H9 (cell line): ENCODE measurements around the gene TJP2. TPM values are rescaled to one million over a fixed set of nuclear protein-coding genes. Genes with fewer than 3 reads are reported as not detected.

ENCODE experiments used
- DNase-seq: peaks from one replicate; pipeline ENCODE4 v3.0.0-alpha.2; 2017
- H2AFZ ChIP-seq: one replicate; pipeline ENCODE4 v1.6.1; 2013; ENCODE audit warnings: mild to moderate bottlenecking, low read length, control low read depth, moderate library complexity
- H2AK5ac ChIP-seq: 2 replicates; pipeline ENCODE4 v1.6.1; 2013; ENCODE audit warnings: low read length, control low read depth, mixed read lengths; ENCODE audit not compliant: insufficient read length
- H2BK120ac ChIP-seq: one replicate; pipeline ENCODE4 v1.6.1; 2013; ENCODE audit warnings: low read depth, mild to moderate bottlenecking, low read length, control low read depth, inconsistent platforms; ENCODE audit not compliant: poor library complexity, severe bottlenecking
- H2BK12ac ChIP-seq: 2 replicates; pipeline ENCODE4 v1.6.1; 2013; ENCODE audit warnings: low read length, control low read depth, mixed read lengths, low read depth; ENCODE audit not compliant: insufficient read length
- H2BK15ac ChIP-seq: 2 replicates; pipeline ENCODE4 v1.6.1; 2013; ENCODE audit warnings: low read depth, low read length, control low read depth
- H2BK20ac ChIP-seq: one replicate; pipeline ENCODE4 v1.6.1; 2013; ENCODE audit warnings: low read depth, mild to moderate bottlenecking, low read length, control low read depth, inconsistent platforms; ENCODE audit not compliant: poor library complexity, severe bottlenecking
- H2BK5ac ChIP-seq: 2 replicates; pipeline ENCODE4 v1.6.1; 2013; ENCODE audit warnings: low read length, control low read depth, mixed read lengths; ENCODE audit not compliant: insufficient read length
- H3K14ac ChIP-seq: 2 replicates; pipeline ENCODE4 v1.6.1; 2013; ENCODE audit warnings: low read length, control low read depth; ENCODE audit not compliant: insufficient read depth
- H3K18ac ChIP-seq: 2 replicates; pipeline ENCODE4 v1.6.1; 2013; ENCODE audit warnings: low read depth, mild to moderate bottlenecking, mixed read lengths, low read length, control low read depth; ENCODE audit not compliant: insufficient read length
- H3K23ac ChIP-seq: 2 replicates; pipeline ENCODE4 v1.6.1; 2013; ENCODE audit warnings: low read length, control low read depth, mixed read lengths, low read depth; ENCODE audit not compliant: insufficient read length
- H3K23me2 ChIP-seq: 2 replicates; pipeline ENCODE4 v1.6.1; 2013; ENCODE audit warnings: low read depth, mild to moderate bottlenecking, mixed read lengths, low read length, control low read depth; ENCODE audit not compliant: insufficient read length, poor library complexity, severe bottlenecking
- H3K27ac ChIP-seq: 2 replicates; pipeline ENCODE4 v1.5.1; 2013; ENCODE audit warnings: low read length, control low read depth, mixed read lengths, low read depth; ENCODE audit not compliant: insufficient read length
- H3K27me3 ChIP-seq: 2 replicates; pipeline ENCODE4 v1.6.1; 2013; ENCODE audit warnings: low read length, control low read depth, inconsistent platforms; ENCODE audit not compliant: insufficient read depth
- H3K4ac ChIP-seq: 2 replicates; pipeline ENCODE4 v1.6.1; 2013; ENCODE audit warnings: low read depth, mild to moderate bottlenecking, control low read depth, inconsistent platforms, low read length, moderate library complexity
- H3K4me1 ChIP-seq: 2 replicates; pipeline ENCODE4 v1.6.1; 2013; ENCODE audit warnings: low read length, control low read depth, inconsistent platforms; ENCODE audit not compliant: insufficient read depth
- H3K4me2 ChIP-seq: 2 replicates; pipeline ENCODE4 v1.6.1; 2013; ENCODE audit warnings: low read length, control low read depth, mixed read lengths; ENCODE audit not compliant: insufficient read length, insufficient read depth
- H3K56ac ChIP-seq: 2 replicates; pipeline ENCODE4 v1.6.1; 2013; ENCODE audit warnings: low read depth, mild to moderate bottlenecking, mixed read lengths, low read length, control low read depth; ENCODE audit not compliant: insufficient read length
- H3K79me1 ChIP-seq: 2 replicates; pipeline ENCODE4 v1.6.1; 2013; ENCODE audit warnings: low read depth, mild to moderate bottlenecking, moderate library complexity, low read length, control low read depth, inconsistent platforms; ENCODE audit not compliant: insufficient read depth, poor library complexity, severe bottlenecking
- H3K79me2 ChIP-seq: 2 replicates; pipeline ENCODE4 v1.6.1; 2013; ENCODE audit warnings: low read length, control low read depth, inconsistent platforms; ENCODE audit not compliant: insufficient read depth
- H3K9ac ChIP-seq: 2 replicates; pipeline ENCODE4 v1.6.1; 2013; ENCODE audit warnings: low read length, control low read depth, mixed read lengths; ENCODE audit not compliant: insufficient read length; ENCODE audit errors: extremely low read depth
- H3K9me3 ChIP-seq: one replicate; pipeline ENCODE4 v1.6.1; 2013; ENCODE audit warnings: low read depth, low read length, inconsistent platforms; ENCODE audit not compliant: control insufficient read depth
- H3T11ph ChIP-seq: one replicate; pipeline ENCODE4 v1.6.1; 2013; ENCODE audit warnings: mild to moderate bottlenecking, low read length, control low read depth, inconsistent platforms
- H4K20me1 ChIP-seq: one replicate; pipeline ENCODE4 v1.6.1; 2013; ENCODE audit not compliant: control insufficient read depth, insufficient read length, insufficient read depth
- H4K5ac ChIP-seq: 2 replicates; pipeline ENCODE4 v1.6.1; 2013; ENCODE audit warnings: low read depth, mild to moderate bottlenecking, mixed read lengths, low read length, control low read depth; ENCODE audit not compliant: insufficient read length
- H4K8ac ChIP-seq: replicated peaks from 2 replicates; pipeline ENCODE4 v1.6.1; 2013; ENCODE audit warnings: low read length, control low read depth, mixed read lengths, low read depth; ENCODE audit not compliant: insufficient read length
- H4K91ac ChIP-seq: 2 replicates; pipeline ENCODE4 v1.6.1; 2013; ENCODE audit warnings: low read depth, mild to moderate bottlenecking, moderate library complexity, mixed read lengths, low read length, control low read depth; ENCODE audit not compliant: insufficient read length
- H3K27ac Mint-ChIP-seq, 3 experiments: 2 replicates in 2 of 3; 3 replicates in 1 of 3; pipeline ENCODE4 v1.8.0; 2020 to 2021; ENCODE audit warnings: mixed read lengths in 3 of 3, mild to moderate bottlenecking in 1 of 3, moderate library complexity in 1 of 3
- H3K27me3 Mint-ChIP-seq: 2 replicates; pipeline ENCODE4 v1.8.0; 2021; ENCODE audit warnings: low read depth, mild to moderate bottlenecking, moderate library complexity, mixed read lengths
- H3K36me3 Mint-ChIP-seq, 3 experiments: 2 replicates in 2 of 3; 3 replicates in 1 of 3; pipeline ENCODE4 v1.8.0; 2020 to 2021; ENCODE audit warnings: low read depth in 3 of 3, mixed read lengths in 3 of 3; ENCODE audit not compliant: insufficient read depth in 1 of 3
- H3K4me1 Mint-ChIP-seq, 2 experiments: 2 replicates each; pipeline ENCODE4 v1.8.0; 2020; ENCODE audit warnings: mixed read lengths in 2 of 2
- H3K4me3 Mint-ChIP-seq, 2 experiments: 2 replicates in 1 of 2; 3 replicates in 1 of 2; pipeline ENCODE4 v1.8.0; 2020 to 2021; ENCODE audit warnings: mild to moderate bottlenecking in 2 of 2, mixed read lengths in 2 of 2, moderate library complexity in 1 of 2
- H3K9me3 Mint-ChIP-seq, 2 experiments: 2 replicates in 1 of 2; 3 replicates in 1 of 2; pipeline ENCODE4 v1.8.0; 2020; ENCODE audit warnings: mild to moderate bottlenecking in 2 of 2, mixed read lengths in 2 of 2, moderate library complexity in 1 of 2
- CTCF ChIP-seq: fragments of 200-600 bp; sonication (generic); conservative IDR thresholded peaks from 3 replicates; pipeline ENCODE4 v1.8.0; 2021; ENCODE audit warnings: antibody characterized with exemption, mild to moderate bottlenecking
- WGBS: extraction: QIAGEN DNeasy Blood & Tissue Kit; methylation state at CpG from one replicate; pipeline ENCODE4 v1.1.7; 2013; ENCODE audit warnings: missing lambda C conversion rate, low lambda C conversion rate, mixed read lengths; ENCODE audit not compliant: insufficient read length; ENCODE audit errors: extremely low coverage; 5-methylcytosine and 5-hydroxymethylcytosine counted together
- total RNA-seq: library from RNA; stranded (reverse); gene quantifications from 2 replicates; pipeline ENCODE4 v1.2.1, GENCODE V29; 2021

TJP2 gene
- total RNA-seq, 1 experiment from 2014 or later: 130 TPM

GRCh38 chr9:69198521-69199220, 24.6 kb downstream of the TJP2 start:
- TF ChIP-seq CTCF: no peak
- Histone ChIP-seq H2BK20ac (no peak overlapping the region), H2AK5ac (no peak overlapping the region), H3K27ac (no peak overlapping the region), H3K27me3 (no peaks in the 10 kb centered on the region), H4K91ac (no peak overlapping the region), H2AFZ (no peak overlapping the region), H3K56ac (no peak overlapping the region), H3K79me1 (peaks cover 2% of the 10 kb centered on the region), H2BK5ac (no peak overlapping the region), H3K4me1 (peaks cover 7% of the 10 kb centered on the region; the same call in 1 of the 2 replicates), H3K23me2 (no peaks in the 10 kb centered on the region), H2BK120ac (no peak overlapping the region), H3K79me2 (peaks cover 6% of the 10 kb centered on the region; the same call in 1 of the 2 replicates), H4K8ac (no peak overlapping the region), H3K18ac (no peak overlapping the region), H3K14ac (no peak overlapping the region), H2BK12ac (no peak overlapping the region), H2BK15ac (no peak overlapping the region), H3T11ph (no peak overlapping the region), H3K9me3 (no peaks in the 10 kb centered on the region), H3K4ac (no peak overlapping the region), H3K4me2 (no peak overlapping the region), H4K5ac (no peak overlapping the region), H3K23ac (no peak overlapping the region), H3K9ac (no peak overlapping the region), H4K20me1 (no peaks in the 10 kb centered on the region)
- WGBS: 100% methylated on average over 1 of the region's 7 CpGs
- H3K36me3 Mint-ChIP-seq: peaks cover 0 to 8% (median 2%) of the 10 kb centered on the region in 3 experiments; a peak in 3 of 7 replicates
- no peak overlapping the region for H3K4me3 Mint-ChIP-seq
- H3K4me1 Mint-ChIP-seq: peaks cover 46 to 49% of the 10 kb centered on the region in 2 experiments
- no peaks in the 10 kb centered on the region for H3K9me3 Mint-ChIP-seq
- peak overlapping the region in 2 of 3 experiments; percentile 68 to 85; a peak in 2 of 7 replicates for H3K27ac Mint-ChIP-seq
- DNase-seq: no peak
- no peaks in the 10 kb centered on the region for H3K27me3 Mint-ChIP-seq
